Fibroblast of mammary gland (primary cell): ENCODE data around the gene CCDC12.

Source experiments
- DNase-seq: peaks from one replicate; pipeline ENCODE4 v3.0.0-alpha.2; 2010; ENCODE audit warnings: low read depth
- H3K4me3 ChIP-seq: 2 replicates; pipeline ENCODE4 v1.5.1; 2011; ENCODE audit warnings: low read depth, mild to moderate bottlenecking, low read length, moderate library complexity; ENCODE audit not compliant: control insufficient read depth
- CTCF ChIP-seq: conservative IDR thresholded peaks from 2 replicates; pipeline ENCODE4 v1.5.1; 2011; ENCODE audit warnings: low read depth, low read length, inconsistent platforms; ENCODE audit not compliant: control insufficient read depth, insufficient read depth

CCDC12 gene

GRCh38 chr3:46948830-46949671 is 27.5 kb downstream of the CCDC12 start:
- TF ChIP-seq CTCF: no peak
- DNase-seq: no peak
- H3K4me3 ChIP-seq: no peak overlapping the region

GRCh38 chr3:46947981-46948791 is 28.4 kb downstream of the CCDC12 start:
- TF ChIP-seq CTCF: no peak
- no peak overlapping the region for H3K4me3 ChIP-seq
- DNase-seq: peak; percentile 36

DNA sequence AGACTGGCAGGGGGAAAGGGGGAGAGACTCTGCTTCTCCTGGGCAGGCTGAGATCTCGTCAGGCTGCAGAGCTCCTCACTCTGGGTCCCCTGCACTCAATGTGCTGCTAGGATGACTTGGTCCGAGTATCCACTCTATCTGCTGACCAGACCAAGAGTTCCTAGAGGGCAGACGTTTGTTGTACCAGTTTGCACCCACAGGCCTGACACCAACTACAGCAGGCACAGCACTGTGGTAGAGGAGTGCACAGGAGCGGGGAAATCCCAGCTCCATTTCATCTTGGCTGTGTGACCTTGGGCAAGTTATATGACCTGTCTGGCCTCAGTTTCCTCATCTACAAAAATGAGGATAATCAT is 29.0 kb downstream of the CCDC12 start:
- no peak for DNase-seq
- H3K4me3 ChIP-seq: no peak overlapping the region

DNA sequence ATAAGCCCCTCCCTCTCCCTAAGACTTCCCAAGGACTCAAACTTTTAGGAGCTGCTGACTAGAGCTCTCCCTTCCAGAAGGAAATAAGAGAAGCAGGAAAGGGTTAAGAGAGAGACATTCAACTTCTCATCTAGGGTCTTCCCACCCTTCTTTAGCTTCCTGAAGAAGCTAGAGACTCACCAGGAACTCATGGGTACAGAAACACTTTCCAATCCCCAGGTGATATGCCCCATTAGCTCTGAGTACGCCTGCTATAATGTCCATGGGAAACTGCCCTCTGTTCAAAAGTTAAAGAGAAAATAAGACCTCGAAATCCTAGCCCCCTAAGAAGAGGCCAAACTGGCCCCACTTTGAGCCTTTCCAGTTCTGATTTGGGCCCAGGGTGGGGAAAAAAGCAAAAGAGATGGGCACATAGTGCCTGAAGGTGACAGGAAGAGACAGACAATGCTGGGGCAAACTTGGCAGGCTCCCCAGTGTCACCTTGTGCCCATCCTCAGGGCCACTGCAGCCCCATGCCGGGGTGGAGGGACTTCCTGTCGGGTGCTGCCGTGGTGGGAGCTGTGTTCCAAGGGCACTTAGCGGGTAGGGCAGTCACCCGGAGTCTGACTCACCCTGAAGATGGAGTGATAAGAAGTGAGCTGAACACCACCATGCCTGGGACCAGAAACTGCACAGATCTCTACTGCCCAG is 29.5 kb downstream of the CCDC12 start:
- no peak for DNase-seq
- TF ChIP-seq CTCF: no peak
- H3K4me3 ChIP-seq: no peak overlapping the region

More for the DNA sequence above, 29.0 kb downstream of the CCDC12 start:
- TF ChIP-seq CTCF: no peak

DNA sequence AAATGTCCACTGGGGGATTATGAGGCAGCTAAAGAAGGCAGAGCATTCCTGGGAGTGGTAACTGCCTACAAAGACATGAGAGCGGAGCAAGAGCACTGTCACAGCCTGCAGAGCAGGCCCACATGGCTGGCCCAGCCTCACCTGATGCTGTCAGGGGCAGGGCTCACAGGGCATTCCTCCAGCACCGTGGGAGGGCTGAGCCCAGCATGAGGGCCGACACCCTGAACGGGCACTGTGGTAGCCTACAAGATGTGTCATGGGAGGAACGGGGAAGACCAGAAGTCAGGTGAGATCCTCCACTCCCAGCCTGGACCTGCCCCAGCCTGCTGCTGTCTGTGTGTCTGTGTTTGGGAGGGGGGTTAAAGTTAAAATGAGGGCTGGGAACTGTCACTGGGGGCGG is 30.1 kb downstream of the CCDC12 start:
- H3K4me3 ChIP-seq: no peak overlapping the region
- TF ChIP-seq CTCF: no peak
- no peak for DNase-seq

DNA sequence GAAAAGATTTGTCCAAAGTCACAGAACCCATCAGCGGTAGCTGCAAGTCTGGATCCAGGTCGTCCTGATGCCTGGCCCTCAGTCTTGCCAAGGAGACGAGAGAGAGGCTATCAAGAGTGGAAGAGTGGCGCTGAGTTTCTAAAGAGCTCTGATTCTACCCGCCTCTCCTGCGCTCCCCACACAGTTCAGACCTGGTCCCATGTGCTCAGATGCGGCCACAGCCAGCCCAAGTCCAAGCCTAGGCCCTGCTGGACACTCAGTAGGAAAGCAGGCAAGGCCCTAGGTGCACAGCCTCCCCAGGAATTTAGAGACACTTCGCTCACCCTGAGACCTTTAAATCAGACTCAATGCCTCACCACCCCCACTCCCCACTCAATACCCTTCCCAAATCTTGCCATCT is 32.4 kb downstream of the CCDC12 start:
- TF ChIP-seq CTCF: no peak
- no peak overlapping the region for H3K4me3 ChIP-seq
- no peak for DNase-seq
